ENCODE measurements around the gene RNF8. TPM values are rescaled to one million over a fixed set of nuclear protein-coding genes. Genes with fewer than 3 reads are reported as not detected.
"Not testable (repeated sequence)": the region's sequence is repeated elsewhere in the genome, so short reads cannot be mapped to it uniquely, and the experiment has no call there.

Gene RNF8
- total and polyA plus RNA-seq, 9 of the 15 experiments (the other 6 are each of a cell fraction or from before 2014, with no cell fraction given): 10.6 to 47.0 (median 37.5) TPM

GRCh38 chr6:37401658-37402057 is 47.9 kb downstream of the RNF8 start (continued):
- TF ChIP-seq CREB3 (tag; conservative IDR thresholded peaks at IDR 0.05; ENCODE audit: low read depth) (peak; percentile 48; the same call in 1 of the 2 replicates), SMARCE1 (IDR thresholded peaks at IDR 0.05) (peak; percentile 68; the same call in 1 of the 2 replicates), POLR2AphosphoS5 (IDR thresholded peaks at IDR 0.05; ENCODE audit: control insufficient read depth, insufficient read depth, low read depth, low read length) (peak; percentile 87), ZNF449 (CRISPR knock-in tag; IDR thresholded peaks at IDR 0.05) (peak; percentile 58; the same call in 1 of the 2 replicates), ZBTB11 (CRISPR knock-in tag; IDR thresholded peaks at IDR 0.05) (peak in 1 of 3 experiments; percentile 53; a peak in 1 of 6 replicates), NFIC (IDR thresholded peaks at IDR 0.05) (peak; percentile 78), TEAD1 (CRISPR knock-in tag; IDR thresholded peaks at IDR 0.05) (peak in 1 of 2 experiments; percentile 60; a peak in 1 of 4 replicates), JUND (IDR thresholded peaks at IDR 0.05; ENCODE audit: borderline replicate concordance, low read depth, low read length) (peak; percentile 52; the same call in 1 of the 2 replicates), SMAD4 (CRISPR knock-in tag; conservative IDR thresholded peaks at IDR 0.05) (peak; percentile 79; the same call in 1 of the 2 replicates), TRIM24 (IDR thresholded peaks at IDR 0.05) (peak; percentile 83 to 86), CREM (IDR thresholded peaks at IDR 0.05; ENCODE audit: low read depth) (peak; percentile 47; the same call in 1 of the 2 replicates), GATA2 (CRISPR knock-in tag; IDR thresholded peaks at IDR 0.05) (peak; percentile 67; the same call in 1 of the 2 replicates), CC2D1A (IDR thresholded peaks at IDR 0.05) (peak; percentile 41; the same call in 1 of the 2 replicates), MBD2 (IDR thresholded peaks at IDR 0.05; ENCODE audit: borderline replicate concordance, low read depth) (0 out of 2 replicates have a peak, but pooled peaks have one; percentile 36), CXXC5 (CRISPR knock-in tag; IDR thresholded peaks at IDR 0.05) (peak; percentile 79), PHB2 (IDR thresholded peaks at IDR 0.05; ENCODE audit: low read depth) (0 out of 2 replicates have a peak, but pooled peaks have one; percentile 18), MYC (IDR thresholded peaks at IDR 0.05; ENCODE audit: low read depth, low read length) (0 out of 2 replicates have a peak, but pooled peaks have one; percentile 32), CHAMP1 (IDR thresholded peaks at IDR 0.05) (0 out of 2 replicates have a peak, but pooled peaks have one; percentile 7)
- not testable (repeated sequence) for TF ChIP-seq JUND (tag; IDR thresholded peaks at IDR 0.05; ENCODE audit: borderline replicate concordance, low read depth, low read length); MYC (CRISPR knock-in tag; IDR thresholded peaks at IDR 0.05; ENCODE audit: borderline replicate concordance, low read depth)
